Sigmoid colon (tissue), 7 donors: ENCODE measurements around the gene C10orf120. TPM values are rescaled to one million over a fixed set of nuclear protein-coding genes. Genes with fewer than 3 reads are reported as not detected.

ENCODE experiments used
- DNase-seq: peaks from one replicate; pipeline ENCODE4 v3.0.0-alpha.2; 2019
- H3K27ac ChIP-seq, 4 donors: fragments of 200-600 bp; sonication (generic); one replicate each; pipeline ENCODE4 v1.5.1; 2016 to 2019; ENCODE audit warnings: mild to moderate bottlenecking in 1 of 4
- H3K27me3 ChIP-seq, 3 donors: fragments of 200-600 bp; sonication (generic); one replicate each; pipeline ENCODE4 v1.5.1; 2019; ENCODE audit warnings: mild to moderate bottlenecking in 1 of 3
- H3K36me3 ChIP-seq, 4 donors: fragments of 200-600 bp; sonication (generic); one replicate each; pipeline ENCODE4 v1.5.1; 2016 to 2019
- H3K4me1 ChIP-seq, 4 donors: fragments of 200-600 bp; sonication (generic); one replicate each; pipeline ENCODE4 v1.5.1; 2017 to 2019
- H3K4me3 ChIP-seq, 4 donors: fragments of 200-600 bp; sonication (generic); one replicate each; pipeline ENCODE4 v1.5.1; 2017 to 2019; ENCODE audit warnings: mild to moderate bottlenecking in 2 of 4, moderate library complexity in 1 of 4
- H3K9me3 ChIP-seq, 4 donors: fragments of 200-600 bp in 3 of 4; sonication (generic) in 3 of 4; one replicate each; pipeline versions ENCODE4 v1.5.1 to v1.6.1; 2013 to 2019
- CTCF ChIP-seq, 4 experiments: fragments of 450-650 bp in 3 of 4; fragments of 200-600 bp in 1 of 4; IDR thresholded peaks; one replicate each; pipeline ENCODE4 v1.5.1; 2016 to 2019; ENCODE audit warnings: antibody characterized with exemption in 4 of 4, mild to moderate bottlenecking in 3 of 4, moderate library complexity in 2 of 4
- EP300 ChIP-seq, 4 donors: sonication (generic); formaldehyde crosslinking; IDR thresholded peaks; one replicate each; pipeline ENCODE4 v1.6.1; 2017; ENCODE audit warnings: antibody characterized with exemption in 4 of 4
- POLR2A ChIP-seq, 2 donors: fragments of 450-650 bp; IDR thresholded peaks; one replicate each; pipeline ENCODE4 v1.6.1; 2016; ENCODE audit warnings: antibody characterized with exemption in 2 of 2, mild to moderate bottlenecking in 2 of 2, moderate library complexity in 2 of 2
- POLR2AphosphoS5 ChIP-seq, 4 donors: sonication (generic); formaldehyde crosslinking; IDR thresholded peaks; one replicate each; pipeline ENCODE4 v1.6.1; 2017; ENCODE audit warnings: antibody characterized with exemption in 4 of 4
- WGBS, 2 donors: extraction: QIAGEN DNeasy Blood & Tissue Kit; methylation state at CpG; one replicate each; pipeline ENCODE4 v1.1.7; 2013; 5-methylcytosine and 5-hydroxymethylcytosine counted together
- intact Hi-C: fragments of 100-400 bp; cut with DNase I; formaldehyde crosslinking; loops from one replicate; pipeline ENCODE4 v1.15.1; 2023
- polyA plus RNA-seq, 3 donors: library from polyadenylated mRNA; stranded (reverse); fragments of 200-250 nt; gene quantifications; one replicate each; pipeline ENCODE4 v1.2.3, GENCODE V29; 2013
- total RNA-seq, 4 donors: library from RNA; depleted of rRNA; stranded (reverse); fragments of >200 nt; gene quantifications; one replicate each; pipeline ENCODE4 v1.1.0, GENCODE V29; 2016
- donor health status: healthy with polysubstance abuse.
- donor health status: Bipolar disorder and iron deficiency.
- donor health status: healthy.

Gene C10orf120
- total and polyA plus RNA-seq, 7 donors: not detected

GRCh38 chr10:122664501-122664900, 35.1 kb downstream of the C10orf120 start:
- no peak overlapping the region for H3K4me3 ChIP-seq
- H3K36me3 ChIP-seq: no peaks in the 10 kb centered on the region
- H3K27ac ChIP-seq: no peak overlapping the region
- intact Hi-C loops: no loop called here
- no peak for TF ChIP-seq POLR2AphosphoS5 (IDR thresholded peaks at IDR 0.05)
- TF ChIP-seq CTCF (IDR thresholded peaks at IDR 0.05): no peak
- no peak for TF ChIP-seq EP300 (IDR thresholded peaks at IDR 0.05)
- no peak for TF ChIP-seq POLR2A (IDR thresholded peaks at IDR 0.05)
- WGBS, 2 donors: 79 to 84% methylated on average over 8 of the region's 8 CpGs
- DNase-seq: no peak
- H3K27me3 ChIP-seq: no peaks in the 10 kb centered on the region
- no peaks in the 10 kb centered on the region for H3K4me1 ChIP-seq
- H3K9me3 ChIP-seq: no peaks in the 10 kb centered on the region

- no peaks in the 10 kb centered on the region for H3K27me3 ChIP-seq
- H3K27ac ChIP-seq: no peak overlapping the region
- DNase-seq: no peak
- no peaks in the 10 kb centered on the region for H3K36me3 ChIP-seq
- 78 to 90% methylated on average over 5 of the region's 5 CpGs for WGBS, 2 donors
- no peaks in the 10 kb centered on the region for H3K4me1 ChIP-seq
- TF ChIP-seq POLR2A (IDR thresholded peaks at IDR 0.05): no peak
- TF ChIP-seq EP300 (IDR thresholded peaks at IDR 0.05): no peak
- no peak for TF ChIP-seq POLR2AphosphoS5 (IDR thresholded peaks at IDR 0.05)
- TF ChIP-seq CTCF (IDR thresholded peaks at IDR 0.05): no peak
- no peak overlapping the region for H3K4me3 ChIP-seq
- intact Hi-C loops: no loop called here
- no peaks in the 10 kb centered on the region for H3K9me3 ChIP-seq
Measured at GRCh38 chr10:122663516-122664130, 36.0 kb downstream of the C10orf120 start.

- Histone ChIP-seq H3K27me3 (no peaks in the 10 kb centered on the region), H3K4me3 (no peak overlapping the region), H3K36me3 (no peaks in the 10 kb centered on the region), H3K27ac (no peak overlapping the region), H3K4me1 (peaks cover 0 to 9% (median 0%) of the 10 kb centered on the region in 4 donors), H3K9me3 (no peaks in the 10 kb centered on the region)
- DNase-seq: no peak
- WGBS, 2 donors: 72 to 76% methylated on average over 6 of the region's 6 CpGs
- intact Hi-C loops: no loop called here
- TF ChIP-seq EP300 (IDR thresholded peaks at IDR 0.05) (no peak), CTCF (IDR thresholded peaks at IDR 0.05) (no peak), POLR2A (IDR thresholded peaks at IDR 0.05) (no peak), POLR2AphosphoS5 (IDR thresholded peaks at IDR 0.05) (no peak)
Measured at GRCh38 chr10:122662231-122662630, 37.4 kb downstream of the C10orf120 start.

- no peaks in the 10 kb centered on the region for H3K9me3 ChIP-seq
- no peak overlapping the region for H3K27ac ChIP-seq
- WGBS, 2 donors: 83% methylated on average over 6 of the region's 6 CpGs
- no peaks in the 10 kb centered on the region for H3K27me3 ChIP-seq
- TF ChIP-seq POLR2AphosphoS5 (IDR thresholded peaks at IDR 0.05) (no peak), CTCF (IDR thresholded peaks at IDR 0.05) (no peak), POLR2A (IDR thresholded peaks at IDR 0.05) (no peak), EP300 (IDR thresholded peaks at IDR 0.05) (no peak)
- no peaks in the 10 kb centered on the region for H3K36me3 ChIP-seq
- peaks cover 0 to 24% (median 10%) of the 10 kb centered on the region in 4 donors for H3K4me1 ChIP-seq
- no peak overlapping the region for H3K4me3 ChIP-seq
- intact Hi-C loops: no loop called here
- DNase-seq: peak; percentile 29
Measured at GRCh38 chr10:122660696-122661095, 39.0 kb downstream of the C10orf120 start.

- intact Hi-C loops: no loop called here
- TF ChIP-seq CTCF (IDR thresholded peaks at IDR 0.05) (no peak), POLR2AphosphoS5 (IDR thresholded peaks at IDR 0.05) (no peak), POLR2A (IDR thresholded peaks at IDR 0.05) (no peak), EP300 (IDR thresholded peaks at IDR 0.05) (no peak)
- H3K36me3 ChIP-seq: no peaks in the 10 kb centered on the region
- H3K27me3 ChIP-seq: no peaks in the 10 kb centered on the region
- peak; percentile 25 for DNase-seq
- 76 to 82% methylated on average over 7 of the region's 7 CpGs for WGBS, 2 donors
- peaks cover 0 to 27% (median 10%) of the 10 kb centered on the region in 4 donors for H3K4me1 ChIP-seq
- H3K4me3 ChIP-seq: no peak overlapping the region
- no peaks in the 10 kb centered on the region for H3K9me3 ChIP-seq
- H3K27ac ChIP-seq: no peak overlapping the region
Measured at GRCh38 chr10:122659651-122660050, 40.0 kb downstream of the C10orf120 start.
